HG03108 (cell line): Measurements from ENCODE around the gene C5.
"Not testable (repeated sequence)": the region's sequence is repeated elsewhere in the genome, so short reads cannot be mapped to it uniquely, and the experiment has no call there.

ENCODE experiments used
- ATAC-seq: cut with Tn5 transposase; IDR thresholded peaks from one replicate; pipeline ENCODE4 v1.9.1; 2021; ENCODE audit warnings: moderate library complexity; ENCODE audit not compliant: unreplicated experiment

Gene C5

DNA sequence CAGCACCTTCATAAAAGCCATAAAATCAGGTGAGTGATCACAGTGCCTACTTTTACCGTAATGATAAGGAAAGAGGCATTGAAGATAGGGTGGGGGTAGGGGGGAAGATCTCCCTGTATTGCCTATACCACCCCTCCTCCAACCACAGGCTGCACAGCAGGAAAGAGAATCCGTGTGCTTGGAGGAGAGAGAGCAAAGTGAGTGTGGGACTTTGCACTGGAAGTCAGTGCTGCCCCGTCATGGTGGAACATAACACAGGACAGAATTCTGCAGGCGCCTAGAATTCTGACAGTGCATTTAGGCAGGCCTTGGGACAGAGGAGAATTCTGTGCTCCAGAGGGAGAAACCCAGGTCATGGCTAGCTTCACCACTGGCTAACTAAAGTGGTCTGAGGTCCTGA is 3.5 kb upstream of the C5 start:
- no peak for ATAC-seq

- no peak for ATAC-seq
These were observed 1.5 kb downstream of the C5 start for GRCh38 chr9:121048618-121049017.

DNA sequence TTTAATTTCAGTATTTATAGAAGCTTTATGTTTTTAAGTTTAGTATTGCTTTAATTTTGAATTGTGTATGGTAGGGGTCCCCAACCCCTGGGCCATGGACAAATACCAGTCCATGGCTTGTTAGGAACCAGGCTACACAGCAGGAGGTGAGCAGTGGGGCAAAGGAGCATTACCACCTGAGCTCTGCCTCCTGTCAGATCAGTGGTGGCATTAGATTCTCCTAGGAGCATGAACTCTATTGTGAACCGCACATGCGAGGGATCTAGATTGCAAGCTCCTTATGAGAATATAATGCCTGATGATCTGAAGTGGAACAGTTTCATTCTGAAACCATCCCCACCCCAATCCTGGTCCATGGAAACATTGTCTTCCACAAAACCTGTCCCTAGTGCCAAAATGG is 1.9 kb downstream of the C5 start:
- no peak for ATAC-seq

DNA sequence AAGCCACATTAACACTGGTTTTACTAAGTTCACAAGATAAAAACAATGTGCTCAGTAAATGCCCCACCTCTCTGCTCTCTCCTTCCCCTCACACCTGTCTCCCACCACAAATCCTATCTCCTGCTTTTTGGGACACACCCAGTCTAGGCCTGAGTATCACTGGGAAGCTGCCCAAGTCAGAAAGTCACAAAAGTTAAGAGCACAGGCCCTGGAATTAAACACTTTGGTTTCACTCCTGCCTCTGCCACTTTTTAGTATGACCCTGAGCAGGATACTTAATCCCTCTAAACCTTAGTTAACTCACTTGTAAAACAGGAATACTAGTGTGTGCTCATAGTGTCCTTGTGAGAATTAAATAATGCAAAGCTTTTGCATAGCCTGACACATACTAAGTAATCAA is 11.3 kb downstream of the C5 start:
- ATAC-seq, result no peak

DNA sequence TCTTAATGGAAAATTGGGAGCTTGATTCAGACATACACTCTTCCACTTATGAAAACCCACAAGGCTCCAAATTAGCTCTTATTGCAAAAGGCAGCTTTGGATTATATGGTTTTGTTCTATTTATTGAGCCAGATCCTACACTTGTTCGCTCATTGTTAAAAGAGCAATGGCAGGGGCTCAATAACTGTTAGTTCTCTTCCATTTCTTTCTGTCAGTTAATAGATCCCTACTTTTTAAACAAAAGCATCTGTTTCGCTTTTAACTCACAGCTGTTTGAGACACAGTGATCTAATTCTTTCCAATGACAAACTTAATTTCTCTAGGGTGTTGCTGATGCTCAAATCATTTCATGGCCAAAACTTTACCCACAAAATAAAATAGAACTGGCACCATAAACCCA is 11.7 kb downstream of the C5 start:
- no peak for ATAC-seq

DNA sequence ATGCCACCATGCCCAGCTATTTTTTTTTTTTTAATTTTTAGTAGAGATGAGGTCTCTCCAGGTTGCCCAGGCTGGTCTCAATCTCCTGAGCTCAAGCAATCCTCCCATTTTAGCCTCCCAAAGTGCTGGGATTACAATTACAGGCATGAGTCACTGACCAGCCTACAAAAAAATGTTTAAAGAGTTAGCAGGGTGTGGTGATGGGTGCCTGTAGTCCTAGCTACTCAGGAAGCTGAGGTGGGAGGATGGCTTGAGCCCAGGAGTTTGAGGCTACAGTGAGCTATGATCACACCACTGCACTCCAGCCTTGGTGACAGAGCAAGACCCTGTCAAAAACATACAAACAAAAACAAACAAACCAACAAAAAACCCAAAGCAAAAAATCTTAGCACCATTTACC is 14.4 kb downstream of the C5 start:
- ATAC-seq, result not testable (repeated sequence)

DNA sequence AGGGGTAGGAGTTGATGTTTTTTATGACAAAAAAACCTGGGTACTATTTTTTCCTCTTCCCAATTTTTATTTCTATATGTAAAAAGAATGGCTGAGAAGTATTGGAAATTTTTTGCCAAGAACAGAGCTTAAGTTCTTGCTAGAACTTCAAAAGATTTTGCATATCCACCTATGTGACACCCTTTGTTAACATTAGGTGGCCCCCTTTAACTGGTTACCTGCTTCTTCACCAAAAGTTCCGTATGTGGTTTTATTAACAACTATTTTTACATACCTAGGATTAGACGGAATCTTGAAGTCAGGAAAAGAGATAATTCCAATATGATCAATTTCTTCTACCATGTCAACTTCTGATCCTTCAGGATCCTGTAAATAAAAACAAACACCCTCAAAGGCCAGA is 15.5 kb downstream of the C5 start:
- ATAC-seq, result no peak

- no peak for ATAC-seq
These were observed 20.6 kb downstream of the C5 start for GRCh38 chr9:121029469-121029868.

DNA sequence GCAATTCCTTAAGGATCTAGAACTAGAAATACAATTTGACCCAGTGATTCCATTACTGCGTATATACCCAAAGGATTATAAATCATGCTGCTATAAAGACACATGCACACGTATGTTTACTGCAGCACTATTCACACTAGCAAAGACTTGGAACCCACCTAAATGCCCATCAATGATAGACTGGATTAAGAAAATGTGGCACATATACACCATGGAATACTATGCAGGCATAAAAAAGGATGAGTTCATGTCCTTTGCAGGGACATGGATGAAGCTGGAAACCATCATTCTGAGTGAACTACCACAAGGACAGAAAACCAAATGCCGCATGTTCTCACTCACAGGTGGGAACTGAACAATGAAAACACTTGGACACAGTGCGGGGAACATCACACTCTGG is 21.8 kb downstream of the C5 start:
- not testable (repeated sequence) for ATAC-seq

GRCh38 chr9:121026768-121027167 is 23.3 kb downstream of the C5 start:
- no peak for ATAC-seq

- ATAC-seq, result no peak
These were observed 23.8 kb downstream of the C5 start for GRCh38 chr9:121026260-121026691.

DNA sequence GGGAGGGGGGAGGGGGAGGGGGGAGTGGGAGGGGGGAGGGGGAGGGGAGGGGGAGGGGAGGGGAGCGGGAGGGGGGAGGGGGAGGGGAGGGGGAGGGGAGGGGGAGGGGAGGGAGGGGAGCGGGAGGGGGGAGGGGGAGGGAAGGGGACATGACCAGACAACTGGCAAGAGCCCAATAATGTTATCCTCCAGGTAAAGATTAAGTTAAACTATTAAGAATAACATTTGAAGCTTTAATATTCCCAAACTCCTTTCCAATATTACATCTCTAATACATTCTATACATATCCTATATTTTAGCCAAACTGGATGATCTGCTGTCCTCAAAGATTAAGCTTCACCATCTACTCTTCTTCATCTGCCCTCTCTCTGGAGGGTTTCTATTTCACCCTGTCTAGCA is 25.8 kb downstream of the C5 start:
- ATAC-seq, result no peak

DNA sequence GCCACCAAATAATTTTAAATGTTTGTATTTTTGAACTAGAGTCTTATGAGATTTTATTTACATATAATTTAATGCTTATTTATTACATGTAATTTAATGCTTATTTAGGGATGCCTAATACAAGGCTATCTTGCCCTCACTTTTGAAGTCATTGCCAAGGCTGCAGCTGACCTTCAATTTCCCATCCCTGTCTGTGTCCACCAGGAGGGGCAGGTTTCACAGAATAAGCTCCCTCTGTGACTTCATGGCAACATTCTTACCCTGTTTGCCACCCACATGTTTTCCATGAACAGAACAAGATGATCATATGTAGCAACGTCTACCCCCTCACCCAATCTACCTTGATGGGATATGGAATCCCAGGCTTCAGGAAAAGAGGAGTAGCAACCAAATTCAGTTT is 27.0 kb downstream of the C5 start:
- no peak for ATAC-seq

DNA sequence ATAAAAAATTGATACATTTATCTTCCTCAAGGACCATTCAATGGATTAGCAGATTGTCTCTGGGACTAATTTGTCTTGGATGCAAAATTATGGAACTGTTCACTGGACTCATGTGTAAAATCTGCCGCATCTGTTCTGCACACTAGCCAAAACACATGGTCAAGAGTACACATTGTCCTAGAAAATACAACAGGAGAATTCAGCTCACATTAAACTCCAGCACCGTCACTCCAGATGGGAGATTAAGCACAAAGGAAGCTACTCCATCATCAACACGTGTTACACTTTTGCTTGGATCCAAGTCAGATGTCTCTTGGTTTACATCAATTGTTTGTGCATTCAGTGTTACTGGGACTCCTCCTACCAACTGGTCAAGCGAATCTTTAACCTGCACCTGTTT is 28.8 kb downstream of the C5 start:
- no peak for ATAC-seq

DNA sequence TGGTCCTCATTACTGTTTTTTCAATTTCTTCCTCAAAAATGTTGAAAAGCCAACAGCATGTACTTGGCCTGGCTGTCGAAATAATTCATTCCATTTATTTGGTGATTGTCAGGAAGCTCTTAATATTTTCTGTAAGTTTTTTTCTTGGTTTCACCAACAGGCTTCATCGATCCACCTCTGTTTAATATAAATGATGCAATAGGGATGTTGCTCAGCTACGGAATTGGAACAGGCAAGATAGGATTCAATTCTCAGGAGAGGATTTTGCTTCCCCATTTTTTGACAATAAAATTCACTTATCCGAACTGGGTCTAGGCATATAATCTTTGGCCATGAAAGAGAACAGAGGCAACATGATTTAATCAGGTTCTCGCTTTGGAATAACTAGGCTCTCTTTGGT is 30.8 kb downstream of the C5 start:
- no peak for ATAC-seq

GRCh38 chr9:121013911-121014310 is 36.2 kb downstream of the C5 start:
- ATAC-seq, result no peak

GRCh38 chr9:121009650-121010049 is 40.4 kb downstream of the C5 start:
- ATAC-seq, result no peak

DNA sequence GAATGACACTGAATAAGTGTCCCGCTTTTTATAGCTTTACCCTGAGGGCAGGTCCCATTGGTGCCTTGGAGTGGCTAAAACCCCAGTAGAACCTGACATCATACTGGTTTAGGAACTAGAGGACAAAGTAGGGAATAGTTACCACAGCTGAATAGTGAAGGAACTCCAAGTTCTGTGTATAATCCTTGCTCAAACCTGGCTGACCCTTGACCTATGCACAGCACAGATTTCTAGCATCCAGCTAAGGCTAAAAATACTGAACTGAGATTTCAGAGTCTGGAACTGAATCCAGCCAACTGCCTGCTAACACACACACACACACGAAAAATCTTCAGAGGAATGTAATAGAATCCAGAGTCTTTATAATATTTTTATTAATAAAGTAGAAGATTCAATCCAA is 50.8 kb downstream of the C5 start:
- ATAC-seq, result no peak

GRCh38 chr9:120998111-120998510 is 52.0 kb downstream of the C5 start:
- ATAC-seq, result no peak

- no peak for ATAC-seq
These were observed 52.6 kb downstream of the C5 start for GRCh38 chr9:120997502-120997901.

DNA sequence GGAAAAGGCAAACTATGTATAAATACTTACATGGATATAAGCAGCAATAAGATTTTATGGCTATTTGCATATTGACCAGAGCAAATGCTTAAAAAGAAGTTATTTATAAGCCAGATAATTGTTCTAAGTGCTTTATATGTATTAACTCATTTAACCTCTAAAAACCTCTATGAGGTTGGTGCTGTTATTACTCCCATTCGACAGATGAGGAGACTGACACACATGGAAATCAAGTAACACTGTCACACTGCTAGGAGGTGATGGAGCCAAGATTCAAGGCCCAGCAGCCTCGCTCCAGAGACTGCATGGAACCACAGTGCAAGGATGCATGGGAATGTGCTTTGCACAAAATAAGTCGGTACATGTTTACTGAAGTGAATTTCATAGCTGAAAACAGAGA is 53.7 kb downstream of the C5 start:
- ATAC-seq, result no peak

DNA sequence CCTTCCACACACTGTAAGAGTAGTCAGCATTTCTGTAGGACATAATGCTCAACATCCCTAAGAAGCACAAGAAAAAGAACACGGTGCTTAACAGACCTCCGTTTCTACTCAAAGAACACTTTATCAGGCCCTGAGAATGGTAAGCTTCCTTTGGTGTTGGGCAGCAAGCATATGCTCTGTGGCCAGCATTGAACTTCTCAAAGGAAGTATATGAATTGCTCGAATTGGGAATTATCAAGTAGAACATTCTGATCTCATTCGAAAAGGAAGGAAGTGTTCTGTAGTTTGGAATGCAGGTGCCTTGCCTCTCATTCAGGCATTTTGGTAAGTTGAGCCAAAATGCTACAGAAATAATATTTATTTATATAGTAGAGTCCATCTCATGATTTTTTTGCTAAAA is 61.0 kb downstream of the C5 start:
- ATAC-seq, result no peak

GRCh38 chr9:120985819-120986222 is 64.3 kb downstream of the C5 start:
- ATAC-seq, result no peak

- ATAC-seq, result no peak
These were observed 66.7 kb downstream of the C5 start for GRCh38 chr9:120983259-120983837.
